GM18907 (cell line): ENCODE data around the gene FMNL3.
"Not testable (repeated sequence)": the region's sequence is repeated elsewhere in the genome, so short reads cannot be mapped to it uniquely, and the experiment has no call there.

Source experiments
- ATAC-seq: cut with Tn5 transposase; IDR thresholded peaks from one replicate; pipeline ENCODE4 v1.9.1; 2021; ENCODE audit warnings: mild to moderate bottlenecking, moderate library complexity; ENCODE audit not compliant: unreplicated experiment

Gene FMNL3

GRCh38 chr12:49707128-49707811 is at the start of gene FMNL3:
FMNL3 (minus strand) TSS chr12:49707405; CDS start chr12:49707180, 225 bp downstream.
- peak; percentile 76 for ATAC-seq

GRCh38 chr12:49750996-49751393 is 43.8 kb upstream of the FMNL3 start:
- ATAC-seq: no peak

- peak; percentile 38 for ATAC-seq
These were observed 43.1 kb upstream of the FMNL3 start for GRCh38 chr12:49750027-49750995.

GRCh38 chr12:49748800-49749199 is 41.6 kb upstream of the FMNL3 start:
- no peak for ATAC-seq

GRCh38 chr12:49748306-49748705 is 41.1 kb upstream of the FMNL3 start:
- no peak for ATAC-seq

- ATAC-seq: no peak
These were observed 37.2 kb upstream of the FMNL3 start for GRCh38 chr12:49744363-49744885.

GRCh38 chr12:49741882-49742620 is 34.8 kb upstream of the FMNL3 start:
- peak; percentile 61 for ATAC-seq

GRCh38 chr12:49740930-49741881 is 34.0 kb upstream of the FMNL3 start, which contains the start of gene TMBIM6:
TMBIM6 (plus strand) TSS chr12:49741557; CDS start chr12:49752494, 10,937 bp downstream.
- ATAC-seq: peak; percentile 96

GRCh38 chr12:49740277-49740676 is 33.1 kb upstream of the FMNL3 start:
- not testable (repeated sequence) for ATAC-seq

- ATAC-seq: not testable (repeated sequence)
These were observed 31.5 kb upstream of the FMNL3 start for GRCh38 chr12:49738721-49739120.

GRCh38 chr12:49734900-49735299 is 27.7 kb upstream of the FMNL3 start:
- not testable (repeated sequence) for ATAC-seq

GRCh38 chr12:49733219-49734017 is 26.2 kb upstream of the FMNL3 start:
- no peak for ATAC-seq

GRCh38 chr12:49730568-49731101 is 23.4 kb upstream of the FMNL3 start:
- ATAC-seq: no peak

GRCh38 chr12:49730050-49730449 is 22.8 kb upstream of the FMNL3 start:
- no peak for ATAC-seq

- ATAC-seq: no peak
These were observed 21.2 kb upstream of the FMNL3 start for GRCh38 chr12:49728446-49728845.

- ATAC-seq: not testable (repeated sequence)
These were observed 14.2 kb upstream of the FMNL3 start for GRCh38 chr12:49721355-49721754.

- ATAC-seq: no peak
These were observed 13.0 kb upstream of the FMNL3 start for GRCh38 chr12:49720214-49720613.

- ATAC-seq: not testable (repeated sequence)
These were observed 10.6 kb upstream of the FMNL3 start for GRCh38 chr12:49717800-49718199.

- ATAC-seq: no peak
These were observed 9.3 kb upstream of the FMNL3 start for GRCh38 chr12:49716553-49716952.
